Neural progenitor cell (in vitro differentiated cells): Measurements from ENCODE around the gene UXT. TPM values are rescaled to one million over a fixed set of nuclear protein-coding genes. Genes with fewer than 3 reads are reported as not detected.

ENCODE experiments used
- DNase-seq: peaks from one replicate; pipeline ENCODE4 v3.0.0-alpha.2; 2016; ENCODE audit warnings: low spot score
- H2AFZ ChIP-seq: fragments of 200-600 bp; sonication (generic); replicated peaks from 2 replicates; pipeline ENCODE4 v1.6.1; 2016; ENCODE audit warnings: antibody characterized with exemption
- H3F3A ChIP-seq: fragments of 200-600 bp; sonication (generic); 2 replicates; pipeline ENCODE4 v1.6.1; 2016; ENCODE audit warnings: antibody characterized with exemption, low read depth
- H3K27ac ChIP-seq: fragments of 200-600 bp; sonication (generic); 2 replicates; pipeline ENCODE4 v1.5.1; 2016; ENCODE audit warnings: mild to moderate bottlenecking
- H3K27me3 ChIP-seq: fragments of 200-600 bp; sonication (generic); 2 replicates; pipeline ENCODE4 v1.6.1; 2016; ENCODE audit warnings: mild to moderate bottlenecking, moderate library complexity
- H3K36me3 ChIP-seq: fragments of 200-600 bp; sonication (generic); 2 replicates; pipeline ENCODE4 v1.5.1; 2016
- H3K4me1 ChIP-seq: fragments of 200-600 bp; sonication (generic); 2 replicates; pipeline ENCODE4 v1.6.1; 2016; ENCODE audit warnings: mixed run types
- H3K4me2 ChIP-seq: fragments of 200-600 bp; sonication (generic); 2 replicates; pipeline ENCODE4 v1.6.1; 2016
- H3K4me3 ChIP-seq: fragments of 200-600 bp; sonication (generic); 2 replicates; pipeline ENCODE4 v1.5.1; 2016
- H3K79me2 ChIP-seq: fragments of 200-600 bp; sonication (generic); 2 replicates; pipeline ENCODE4 v1.6.1; 2016; ENCODE audit warnings: low read depth
- H3K9ac ChIP-seq: fragments of 200-600 bp; sonication (generic); 2 replicates; pipeline ENCODE4 v1.6.1; 2016
- H3K9me3 ChIP-seq: fragments of 200-600 bp; sonication (generic); 2 replicates; pipeline ENCODE4 v1.5.1; 2016; ENCODE audit warnings: low read depth
- H4K20me1 ChIP-seq: fragments of 200-600 bp; sonication (generic); 2 replicates; pipeline ENCODE4 v1.6.1; 2016; ENCODE audit warnings: low read depth
- H3K27ac Mint-ChIP-seq: 3 replicates; pipeline ENCODE4 v1.8.0; 2021; ENCODE audit warnings: mixed read lengths
- H3K27me3 Mint-ChIP-seq: 2 replicates; pipeline ENCODE4 v1.8.0; 2022; ENCODE audit warnings: low read depth, mild to moderate bottlenecking, inconsistent platforms, moderate library complexity, mixed read lengths; ENCODE audit not compliant: insufficient read depth
- H3K36me3 Mint-ChIP-seq: 3 replicates; pipeline ENCODE4 v1.8.0; 2021; ENCODE audit warnings: mixed read lengths
- H3K4me1 Mint-ChIP-seq: 3 replicates; pipeline ENCODE4 v1.8.0; 2021; ENCODE audit warnings: mixed read lengths
- H3K4me3 Mint-ChIP-seq: 3 replicates; pipeline ENCODE4 v1.8.0; 2021; ENCODE audit warnings: mild to moderate bottlenecking, moderate library complexity, mixed read lengths
- H3K9me3 Mint-ChIP-seq: 3 replicates; pipeline ENCODE4 v1.8.0; 2020; ENCODE audit warnings: mixed read lengths
- EZH2 ChIP-seq: fragments of 200-600 bp; sonication (generic); IDR thresholded peaks from 2 replicates; pipeline ENCODE4 v1.6.1; 2017; ENCODE audit warnings: antibody characterized with exemption, mild to moderate bottlenecking, moderate library complexity
- EZH2phosphoT487 ChIP-seq: fragments of 200-600 bp; sonication (generic); IDR thresholded peaks from 2 replicates; pipeline ENCODE4 v1.6.1; 2017; ENCODE audit warnings: antibody characterized with exemption
- total RNA-seq: library from RNA; depleted of rRNA; stranded (reverse); fragments of >200 nt; gene quantifications from 2 replicates; pipeline ENCODE4 v1.2.3, GENCODE V29; 2015; ENCODE audit warnings: low replicate concordance
- TF ChIP-seq, protein P1 (sequence below): fragments of 200-600 bp; sonication (generic); IDR thresholded peaks from 2 replicates; pipeline ENCODE4 v1.5.1; 2017; ENCODE audit warnings: antibody characterized with exemption, mild to moderate bottlenecking

Gene UXT
- total RNA-seq, 1 donor from 2014 or later: 91.9 TPM

DNA sequence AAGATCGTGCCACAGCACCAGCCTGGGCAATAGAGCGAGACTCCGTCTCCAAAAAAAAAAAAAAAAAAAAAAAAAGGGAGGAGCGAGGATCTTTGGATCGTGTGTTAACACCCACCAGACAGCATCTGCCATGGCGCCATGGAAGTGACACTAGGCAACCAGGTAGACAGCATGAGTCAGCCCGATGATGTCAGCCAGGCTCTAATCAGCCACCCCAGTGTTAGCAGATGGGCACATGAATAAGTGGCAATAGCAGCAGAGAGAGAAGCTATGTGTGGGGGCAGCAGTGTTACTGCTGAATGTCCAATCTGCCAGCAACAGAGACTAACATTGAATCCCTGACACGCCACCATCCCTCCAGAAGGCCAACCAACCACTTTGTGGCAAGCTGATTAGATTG lies 45.9 kb downstream of the UXT start:
- Mint-ChIP-seq H3K36me3 (no peaks in the 10 kb centered on the region), H3K9me3 (peaks cover 12% of the 10 kb centered on the region), H3K4me1 (peaks cover 9% of the 10 kb centered on the region), H3K4me3 (no peak overlapping the region), H3K27me3 (peaks cover 9% of the 10 kb centered on the region), H3K27ac (no peak overlapping the region)
- no peaks in the 10 kb centered on the region for H3K36me3 ChIP-seq
- no peaks in the 10 kb centered on the region for H3K27me3 ChIP-seq
- H3K9ac ChIP-seq: no peak overlapping the region
- H2AFZ ChIP-seq: no peak overlapping the region
- DNase-seq: no peak
- H3K79me2 ChIP-seq: no peaks in the 10 kb centered on the region
- H3K4me3 ChIP-seq: no peak overlapping the region
- no peak for TF ChIP-seq EZH2phosphoT487
- no peak for TF ChIP-seq EZH2
- TF ChIP-seq, protein P1, sequence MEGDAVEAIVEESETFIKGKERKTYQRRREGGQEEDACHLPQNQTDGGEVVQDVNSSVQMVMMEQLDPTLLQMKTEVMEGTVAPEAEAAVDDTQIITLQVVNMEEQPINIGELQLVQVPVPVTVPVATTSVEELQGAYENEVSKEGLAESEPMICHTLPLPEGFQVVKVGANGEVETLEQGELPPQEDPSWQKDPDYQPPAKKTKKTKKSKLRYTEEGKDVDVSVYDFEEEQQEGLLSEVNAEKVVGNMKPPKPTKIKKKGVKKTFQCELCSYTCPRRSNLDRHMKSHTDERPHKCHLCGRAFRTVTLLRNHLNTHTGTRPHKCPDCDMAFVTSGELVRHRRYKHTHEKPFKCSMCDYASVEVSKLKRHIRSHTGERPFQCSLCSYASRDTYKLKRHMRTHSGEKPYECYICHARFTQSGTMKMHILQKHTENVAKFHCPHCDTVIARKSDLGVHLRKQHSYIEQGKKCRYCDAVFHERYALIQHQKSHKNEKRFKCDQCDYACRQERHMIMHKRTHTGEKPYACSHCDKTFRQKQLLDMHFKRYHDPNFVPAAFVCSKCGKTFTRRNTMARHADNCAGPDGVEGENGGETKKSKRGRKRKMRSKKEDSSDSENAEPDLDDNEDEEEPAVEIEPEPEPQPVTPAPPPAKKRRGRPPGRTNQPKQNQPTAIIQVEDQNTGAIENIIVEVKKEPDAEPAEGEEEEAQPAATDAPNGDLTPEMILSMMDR: no peak
- no peak overlapping the region for H3K4me2 ChIP-seq
- no peak overlapping the region for H3K27ac ChIP-seq
- no peaks in the 10 kb centered on the region for H3F3A ChIP-seq
- no peaks in the 10 kb centered on the region for H3K4me1 ChIP-seq
- H4K20me1 ChIP-seq: no peaks in the 10 kb centered on the region
- H3K9me3 ChIP-seq: no peaks in the 10 kb centered on the region

DNA sequence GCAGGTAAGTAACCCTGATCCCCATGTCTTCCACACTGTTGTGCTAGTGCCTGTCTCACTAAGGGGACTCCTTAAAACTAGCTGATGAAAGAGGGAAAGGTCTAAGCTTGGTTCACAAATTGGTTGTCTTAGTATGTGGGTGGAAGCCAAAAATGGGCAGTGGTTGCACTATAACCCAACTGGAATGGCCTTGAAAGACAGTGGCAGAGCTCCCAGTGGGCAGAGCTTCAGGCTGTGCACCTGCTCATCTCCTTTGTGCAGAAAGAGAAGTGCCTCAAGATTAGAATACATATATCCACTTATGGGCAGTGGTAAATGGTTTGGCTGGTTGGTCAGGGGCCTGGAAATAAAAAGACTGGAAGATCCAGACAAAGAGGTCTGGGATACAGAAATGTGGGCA lies 46.6 kb downstream of the UXT start:
- Histone ChIP-seq H3K9me3 (no peaks in the 10 kb centered on the region), H3K27ac (no peak overlapping the region), H4K20me1 (no peaks in the 10 kb centered on the region), H2AFZ (no peak overlapping the region), H3K4me3 (no peak overlapping the region), H3K36me3 (no peaks in the 10 kb centered on the region), H3K27me3 (no peaks in the 10 kb centered on the region), H3K4me1 (no peaks in the 10 kb centered on the region), H3F3A (no peaks in the 10 kb centered on the region), H3K79me2 (no peaks in the 10 kb centered on the region), H3K9ac (no peak overlapping the region), H3K4me2 (no peak overlapping the region)
- peaks cover 7% of the 10 kb centered on the region for H3K27me3 Mint-ChIP-seq
- peak overlapping the region; percentile 24 for H3K4me3 Mint-ChIP-seq
- no peaks in the 10 kb centered on the region for H3K36me3 Mint-ChIP-seq
- peaks cover 12% of the 10 kb centered on the region for H3K9me3 Mint-ChIP-seq
- TF ChIP-seq EZH2phosphoT487 (no peak), EZH2 (no peak)
- TF ChIP-seq, protein P1: no peak
- H3K4me1 Mint-ChIP-seq: peaks cover 11% of the 10 kb centered on the region
- H3K27ac Mint-ChIP-seq: no peak overlapping the region
- no peak for DNase-seq

DNA sequence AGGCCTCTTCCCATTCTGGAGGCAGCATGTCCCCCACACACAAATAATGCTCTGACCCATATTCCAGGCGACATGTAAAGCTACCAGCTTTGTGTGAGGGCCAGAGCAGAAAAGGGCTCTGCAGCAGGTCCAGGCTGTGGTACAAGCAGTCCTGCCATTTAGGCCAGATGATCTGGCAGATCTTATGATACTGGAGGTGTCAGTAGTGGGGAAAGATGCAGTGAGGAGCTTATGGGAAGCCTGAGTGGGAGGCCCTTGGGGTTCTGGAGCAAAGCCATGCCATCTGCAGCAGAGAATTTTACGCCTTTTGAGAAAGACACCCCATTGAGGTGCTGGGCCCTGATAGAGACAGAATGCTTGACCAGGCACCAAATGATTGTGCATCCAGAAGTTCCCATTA lies 47.1 kb downstream of the UXT start:
- Histone ChIP-seq H3K79me2 (no peaks in the 10 kb centered on the region), H3K27ac (no peak overlapping the region), H3K9ac (no peak overlapping the region), H3K4me1 (no peaks in the 10 kb centered on the region), H3K9me3 (no peaks in the 10 kb centered on the region), H2AFZ (no peak overlapping the region), H3K36me3 (no peaks in the 10 kb centered on the region), H3K4me2 (no peak overlapping the region), H3K27me3 (no peaks in the 10 kb centered on the region), H3K4me3 (no peak overlapping the region), H3F3A (no peaks in the 10 kb centered on the region), H4K20me1 (no peaks in the 10 kb centered on the region)
- Mint-ChIP-seq H3K4me3 (no peak overlapping the region), H3K27ac (no peak overlapping the region), H3K9me3 (peaks cover 12% of the 10 kb centered on the region), H3K4me1 (peaks cover 11% of the 10 kb centered on the region), H3K27me3 (peaks cover 7% of the 10 kb centered on the region), H3K36me3 (no peaks in the 10 kb centered on the region)
- no peak for TF ChIP-seq EZH2phosphoT487
- TF ChIP-seq, protein P1: no peak
- no peak for TF ChIP-seq EZH2
- no peak for DNase-seq

DNA sequence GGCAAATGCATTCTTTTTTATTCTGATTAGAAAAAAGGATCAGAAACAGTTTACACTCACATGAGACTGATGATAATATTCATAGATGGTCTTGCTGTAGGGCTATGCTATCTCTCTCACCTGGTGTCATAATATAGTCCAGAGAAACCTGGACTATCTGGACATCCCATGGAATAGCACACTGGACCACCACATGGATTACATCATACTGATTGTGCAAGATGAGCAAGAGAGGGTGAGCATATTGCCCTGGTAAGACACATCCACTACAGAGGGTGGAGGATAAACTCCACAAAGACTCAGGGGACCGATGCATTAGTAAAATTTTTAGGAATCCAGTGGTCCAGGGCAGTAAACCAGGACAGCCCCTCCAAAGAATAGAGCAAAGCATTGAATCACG lies 47.5 kb downstream of the UXT start:
- TF ChIP-seq, protein P1: no peak
- no peak for TF ChIP-seq EZH2phosphoT487
- TF ChIP-seq EZH2: no peak
- no peak for DNase-seq
- Mint-ChIP-seq H3K9me3 (peaks cover 12% of the 10 kb centered on the region), H3K4me1 (peaks cover 11% of the 10 kb centered on the region), H3K27ac (no peak overlapping the region), H3K27me3 (peaks cover 7% of the 10 kb centered on the region), H3K4me3 (no peak overlapping the region), H3K36me3 (no peaks in the 10 kb centered on the region)
- no peaks in the 10 kb centered on the region for H3K27me3 ChIP-seq
- H3K9ac ChIP-seq: no peak overlapping the region
- H3K27ac ChIP-seq: no peak overlapping the region
- no peak overlapping the region for H3K4me3 ChIP-seq
- no peaks in the 10 kb centered on the region for H3K9me3 ChIP-seq
- no peak overlapping the region for H3K4me2 ChIP-seq
- H2AFZ ChIP-seq: no peak overlapping the region
- no peaks in the 10 kb centered on the region for H3K79me2 ChIP-seq
- no peaks in the 10 kb centered on the region for H3K36me3 ChIP-seq
- no peaks in the 10 kb centered on the region for H3F3A ChIP-seq
- H4K20me1 ChIP-seq: no peaks in the 10 kb centered on the region
- no peaks in the 10 kb centered on the region for H3K4me1 ChIP-seq
